HG03135 (cell line): ENCODE data around the gene SUFU.

ENCODE experiments used
- ATAC-seq: cut with Tn5 transposase; IDR thresholded peaks from one replicate; pipeline ENCODE4 v1.9.1; 2021; ENCODE audit warnings: mild to moderate bottlenecking, moderate library complexity; ENCODE audit not compliant: unreplicated experiment

SUFU gene

GRCh38 chr10:102647443-102648268 is 143.9 kb downstream of the SUFU start:
- ATAC-seq = no peak

GRCh38 chr10:102648269-102648888 is 144.6 kb downstream of the SUFU start:
- no peak for ATAC-seq

- no peak for ATAC-seq
Observed at GRCh38 chr10:102648889-102649796, 145.4 kb downstream of the SUFU start.

- no peak for ATAC-seq
Observed at GRCh38 chr10:102649797-102650654, 146.3 kb downstream of the SUFU start.

DNA sequence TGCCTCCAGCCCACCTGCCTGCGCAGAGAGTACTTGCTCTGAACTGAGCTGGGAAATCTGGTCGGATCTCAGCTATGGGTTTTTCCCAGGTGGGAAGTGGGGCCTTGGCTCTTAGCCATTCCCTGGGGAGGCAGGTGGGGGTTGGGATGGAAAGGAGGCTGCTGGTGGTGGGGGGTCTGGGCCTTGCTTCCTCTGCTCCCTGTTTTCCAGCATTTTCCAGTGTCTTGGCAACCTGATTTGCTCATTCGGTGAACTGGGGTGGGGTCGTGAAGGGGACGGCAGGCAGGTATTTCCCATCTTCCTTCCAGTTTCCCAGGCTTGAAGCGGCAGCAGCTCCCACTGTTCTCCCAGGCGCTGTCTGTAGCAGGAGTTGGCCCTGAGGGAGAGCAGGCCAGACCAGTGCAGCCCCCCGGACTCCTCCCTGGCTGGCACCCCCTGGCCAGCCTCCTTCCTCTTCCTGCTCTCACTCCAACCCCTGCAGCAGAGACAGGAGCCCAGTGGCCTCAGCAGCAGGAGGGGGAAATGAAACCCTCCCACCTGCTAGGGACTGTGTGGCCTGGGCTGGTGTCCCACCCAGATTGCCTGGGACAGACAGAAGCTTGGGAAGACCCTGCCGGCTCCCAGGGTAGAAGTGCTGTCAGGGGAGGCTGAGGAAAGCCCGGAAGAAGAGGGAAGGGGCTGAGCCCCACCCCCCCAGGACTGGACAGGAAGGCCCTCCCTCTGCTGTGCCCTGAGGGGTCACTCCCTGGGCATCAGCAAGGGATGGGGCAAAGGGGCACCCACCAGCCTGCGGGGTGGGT is 147.1 kb downstream of the SUFU start:
- ATAC-seq = no peak

- ATAC-seq = no peak
Observed at GRCh38 chr10:102651455-102652169, 147.8 kb downstream of the SUFU start.

GRCh38 chr10:102652170-102652916 is 148.6 kb downstream of the SUFU start:
- ATAC-seq = no peak

DNA sequence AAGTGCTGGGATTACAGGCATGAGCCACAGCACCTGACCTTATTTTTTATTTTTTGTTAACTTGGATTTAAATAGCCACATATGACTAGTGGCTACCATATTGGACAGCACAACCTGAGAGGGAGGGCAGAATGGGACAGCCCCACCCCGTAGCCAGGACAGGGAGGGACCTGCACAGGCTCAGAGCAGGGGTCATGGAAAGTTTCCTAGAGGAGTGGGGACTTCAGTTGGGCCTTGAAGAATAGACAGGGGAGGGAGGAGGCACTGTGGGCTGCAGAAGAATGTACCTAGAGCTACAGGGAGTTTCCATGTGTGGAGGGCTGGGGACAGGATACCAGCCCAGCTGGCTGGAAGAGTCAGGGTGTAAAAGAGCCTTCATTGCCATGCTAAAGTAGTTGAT is 149.3 kb downstream of the SUFU start:
- no peak for ATAC-seq

- ATAC-seq = no peak
Observed at GRCh38 chr10:102654566-102654965, 150.8 kb downstream of the SUFU start.

- no peak for ATAC-seq
Observed at GRCh38 chr10:102654969-102655368, 151.2 kb downstream of the SUFU start.

DNA sequence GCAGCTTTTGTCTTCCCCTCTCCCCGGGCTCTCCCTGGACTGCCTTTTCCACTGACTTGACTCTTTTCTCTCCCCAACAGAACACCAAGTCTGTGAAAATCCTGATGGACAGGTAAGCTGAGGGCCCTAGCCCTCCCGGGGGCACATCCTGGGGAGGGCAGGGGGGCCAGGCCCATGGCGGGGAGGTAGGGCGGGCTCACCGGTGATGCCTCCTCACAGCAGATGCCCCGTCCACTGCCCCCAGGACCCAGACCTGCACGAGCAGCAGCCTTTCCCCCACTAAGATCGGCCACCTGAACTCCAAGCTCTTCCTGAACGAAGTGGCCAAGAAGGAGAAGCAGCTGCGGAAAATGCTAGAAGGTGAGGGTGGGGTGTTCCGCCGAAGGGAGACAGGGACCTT is 152.3 kb downstream of the SUFU start:
- no peak for ATAC-seq

DNA sequence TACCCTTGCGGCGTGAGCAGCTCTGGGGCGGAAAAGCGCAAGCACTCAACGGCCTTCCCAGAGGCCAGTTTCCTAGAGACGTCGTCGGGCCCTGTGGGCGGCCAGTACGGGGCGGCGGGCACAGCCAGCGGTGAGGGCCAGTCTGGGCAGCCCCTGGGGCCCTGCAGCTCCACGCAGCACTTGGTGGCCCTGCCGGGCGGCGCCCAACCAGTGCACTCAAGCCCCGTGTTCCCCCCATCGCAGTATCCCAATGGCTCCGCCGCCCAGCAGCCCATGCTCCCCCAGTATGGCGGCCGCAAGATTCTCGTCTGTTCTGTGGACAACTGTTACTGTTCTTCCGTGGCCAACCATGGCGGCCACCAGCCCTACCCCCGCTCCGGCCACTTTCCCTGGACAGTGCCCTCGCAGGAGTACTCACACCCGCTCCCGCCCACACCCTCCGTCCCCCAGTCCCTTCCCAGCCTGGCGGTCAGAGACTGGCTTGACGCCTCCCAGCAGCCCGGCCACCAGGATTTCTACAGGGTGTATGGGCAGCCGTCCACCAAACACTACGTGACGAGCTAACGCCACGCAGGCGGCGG is 153.1 kb downstream of the SUFU start:
- no peak for ATAC-seq

- no peak for ATAC-seq
Observed at GRCh38 chr10:102657451-102657850, 153.7 kb downstream of the SUFU start.

DNA sequence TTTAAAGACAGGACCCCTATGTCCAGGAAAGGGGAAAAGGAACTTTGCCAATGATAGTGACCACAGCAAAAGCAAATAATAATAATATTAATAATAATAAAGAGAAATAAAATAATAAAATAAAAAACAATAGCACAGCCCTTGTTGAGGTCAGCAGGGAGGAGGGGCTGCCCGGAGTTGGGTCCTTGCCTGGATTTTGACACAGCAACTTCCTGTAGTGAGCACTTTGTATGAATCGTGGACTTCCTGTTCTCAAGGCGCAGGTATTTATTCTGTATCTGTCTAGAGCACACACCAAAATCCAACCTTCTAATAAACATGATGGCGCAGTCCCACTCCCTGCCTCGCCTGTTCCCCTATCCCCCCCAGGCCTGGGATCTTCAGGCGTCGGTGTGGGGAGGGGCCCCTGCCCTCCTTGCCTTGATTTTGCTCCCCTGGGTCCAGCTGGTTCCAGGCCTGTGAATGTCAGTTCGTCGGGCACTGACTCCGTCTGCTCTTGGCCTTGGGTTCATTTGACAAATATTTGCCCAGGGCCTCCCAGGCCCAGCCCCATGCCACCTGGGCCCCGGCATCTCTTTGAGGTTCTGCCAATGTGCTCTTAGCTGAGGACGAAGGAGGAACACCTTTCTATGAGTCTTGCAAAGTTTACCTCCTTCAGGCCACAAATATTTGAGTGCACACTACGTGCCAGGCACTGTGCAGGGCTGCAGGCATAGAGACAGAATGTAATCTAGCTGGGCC is 154.4 kb downstream of the SUFU start:
- ATAC-seq = no peak

DNA sequence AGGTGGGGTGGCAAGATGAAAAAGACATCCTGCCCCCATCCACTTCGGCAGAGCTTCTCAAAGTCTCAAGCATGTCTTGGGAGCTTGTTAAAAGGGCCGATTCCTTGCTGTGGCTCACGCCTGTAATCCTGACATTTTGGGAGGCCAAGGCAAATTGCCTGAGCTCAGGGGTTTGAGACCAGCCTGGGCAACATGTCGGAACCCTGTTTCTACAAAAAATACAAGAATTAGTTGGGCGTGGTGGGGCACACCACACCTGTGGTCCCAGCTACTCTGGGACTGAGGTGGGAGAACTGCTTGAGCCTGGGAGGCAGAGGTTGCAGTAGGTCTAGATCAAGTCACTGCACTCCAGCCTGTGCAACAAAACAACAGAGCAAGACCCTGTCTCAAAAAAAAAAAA is 155.0 kb downstream of the SUFU start:
- ATAC-seq = no peak

DNA sequence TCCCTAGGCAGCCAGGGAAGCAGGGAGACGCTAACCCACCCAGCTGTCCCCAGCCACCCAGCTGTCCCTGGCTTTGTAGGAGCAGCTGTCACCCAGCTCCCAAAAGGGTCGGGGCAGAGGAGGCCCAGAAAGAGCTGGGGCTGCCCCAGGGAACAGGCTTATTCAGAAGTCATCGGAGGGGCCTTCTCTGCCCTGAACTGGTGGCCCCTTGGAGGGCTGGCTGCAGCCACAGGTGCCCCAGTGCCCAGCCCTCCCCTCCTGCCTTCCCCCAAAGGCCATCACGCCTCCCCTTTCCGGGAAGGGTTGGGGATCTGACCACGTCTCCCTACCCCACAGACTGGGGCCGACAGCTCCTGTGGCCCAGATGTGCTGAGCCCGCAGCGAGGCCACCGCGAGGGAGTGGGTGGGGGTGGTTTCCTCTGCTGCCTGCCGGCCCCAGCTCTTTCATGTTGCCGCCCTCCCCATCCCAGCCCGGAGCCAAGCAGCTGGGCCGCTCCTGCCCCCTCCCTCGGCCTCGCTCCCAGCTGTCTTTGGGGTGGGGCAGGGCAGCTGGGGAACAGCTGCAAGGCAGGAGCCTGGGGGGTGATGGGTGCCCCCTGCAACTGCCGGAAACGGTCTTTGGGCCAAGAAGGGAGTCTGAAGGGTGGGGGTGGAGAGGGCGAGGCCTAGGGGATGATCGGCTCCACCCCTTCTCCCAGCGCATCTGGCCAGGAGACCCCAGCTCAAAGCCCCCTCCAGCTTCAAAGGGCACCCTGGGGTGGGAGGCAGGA is 157.3 kb downstream of the SUFU start:
- peak; percentile 60 for ATAC-seq

DNA sequence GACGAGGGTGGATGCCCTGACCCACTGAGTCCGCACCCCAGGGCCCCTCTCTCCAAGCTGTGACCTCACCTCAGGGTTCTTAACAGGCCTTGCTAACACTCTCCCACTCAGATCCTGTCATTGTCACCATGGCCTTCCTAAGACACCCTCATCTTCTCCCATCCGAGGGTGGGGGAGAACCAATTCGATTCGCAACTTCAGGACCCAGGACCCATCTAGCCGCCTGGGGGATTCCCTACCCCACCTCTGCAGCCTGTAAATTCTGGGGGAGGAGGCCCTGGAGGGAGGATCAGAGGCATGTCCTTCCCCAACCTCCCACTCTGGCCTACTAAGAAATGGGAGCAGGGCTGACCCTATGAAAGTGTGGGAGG is 157.9 kb downstream of the SUFU start:
- peak; percentile 32 for ATAC-seq
